ENCODE measurements around the gene WWOX.

WWOX gene

DNA sequence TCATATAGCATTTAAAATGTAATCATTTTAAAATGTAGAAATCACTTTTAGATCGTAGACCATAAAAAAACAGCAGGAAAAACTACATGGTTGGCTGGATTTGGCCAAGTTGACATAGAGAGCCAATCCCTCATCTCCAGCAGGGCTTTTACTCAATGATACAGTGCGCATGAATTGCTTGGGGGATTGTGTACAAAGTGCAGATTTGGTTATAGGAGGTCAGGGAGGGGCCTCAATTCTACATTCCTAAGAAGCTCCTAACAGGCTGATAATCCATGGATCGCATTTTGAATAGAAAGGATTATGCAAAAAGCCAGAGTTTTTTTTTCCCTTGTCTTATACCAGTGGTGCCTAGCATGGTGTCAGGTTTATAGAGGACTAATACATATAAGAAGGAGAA, 1056.0 kb downstream of the WWOX start:
- H3K27me3 ChIP-seq (replicated peaks; ENCODE audit: control insufficient read depth, insufficient read depth, low read length): no peaks in the 10 kb centered on the region
- no peaks in the 10 kb centered on the region for H3K36me3 ChIP-seq (ENCODE audit: control insufficient read depth, insufficient read depth, low read length, severe bottlenecking)
- no peak overlapping the region for H3K9ac ChIP-seq (ENCODE audit: low read length)
- no peaks in the 10 kb centered on the region for H3K4me1 ChIP-seq (ENCODE audit: control insufficient read depth, insufficient read depth, low read length)
- H3K4me3 ChIP-seq (ENCODE audit: low read length): no peak overlapping the region
- no peak for DNase-seq (ENCODE audit: low read depth)
- no peaks in the 10 kb centered on the region for H3K9me3 ChIP-seq (ENCODE audit: control insufficient read depth, low read length)

- H3K4me1 ChIP-seq (ENCODE audit: control insufficient read depth, insufficient read depth, low read length): no peaks in the 10 kb centered on the region
- H3K27me3 ChIP-seq (replicated peaks; ENCODE audit: control insufficient read depth, insufficient read depth, low read length): no peaks in the 10 kb centered on the region
- no peaks in the 10 kb centered on the region for H3K36me3 ChIP-seq (ENCODE audit: control insufficient read depth, insufficient read depth, low read length, severe bottlenecking)
- H3K9ac ChIP-seq (ENCODE audit: low read length): no peak overlapping the region
- no peaks in the 10 kb centered on the region for H3K9me3 ChIP-seq (ENCODE audit: control insufficient read depth, low read length)
- no peak overlapping the region for H3K4me3 ChIP-seq (ENCODE audit: low read length)
- DNase-seq (ENCODE audit: low read depth): no peak
These were observed 1056.5 kb downstream of the WWOX start for GRCh38 chr16:79155904-79156303.

DNA sequence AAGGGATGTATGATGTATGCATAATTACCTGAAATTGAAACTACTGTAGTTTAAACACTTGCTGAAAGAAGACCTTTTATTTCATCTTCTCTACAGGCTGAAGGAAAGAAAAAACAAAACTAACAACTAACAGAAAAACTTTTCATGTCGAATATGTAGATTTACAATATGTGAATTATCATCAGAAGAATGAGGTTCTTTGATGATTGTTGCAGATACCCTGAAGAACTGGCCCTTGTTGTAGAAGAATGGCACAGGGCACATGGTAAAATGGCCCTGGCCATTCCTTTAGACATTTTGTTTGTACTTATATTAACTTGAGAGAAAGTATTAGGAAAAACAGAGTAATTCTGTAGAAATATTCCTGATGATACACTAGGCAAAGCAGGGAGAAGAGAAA, 1057.3 kb downstream of the WWOX start:
- no peaks in the 10 kb centered on the region for H3K4me1 ChIP-seq (ENCODE audit: control insufficient read depth, insufficient read depth, low read length)

DNA sequence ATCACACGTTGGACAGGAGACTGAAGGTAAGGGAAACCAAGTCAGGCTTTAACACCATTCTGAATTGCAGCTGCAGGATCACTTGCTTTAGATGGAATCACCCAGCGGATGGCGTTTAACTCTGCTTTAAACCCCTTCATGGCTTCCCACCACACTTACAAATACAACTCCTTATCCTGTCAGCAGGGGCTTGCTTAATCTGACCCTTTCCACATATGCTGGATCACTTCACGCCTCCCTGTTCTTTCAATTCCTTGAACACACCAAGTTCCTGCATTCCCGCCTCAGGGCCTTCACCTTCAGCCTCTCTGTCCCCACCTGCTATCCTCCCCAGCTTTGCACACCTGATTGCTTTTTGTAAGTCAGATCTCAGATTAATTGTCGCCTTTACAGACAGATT, 1058.9 kb downstream of the WWOX start:
- no peaks in the 10 kb centered on the region for H3K9me3 ChIP-seq (ENCODE audit: control insufficient read depth, low read length)
- no peaks in the 10 kb centered on the region for H3K27me3 ChIP-seq (replicated peaks; ENCODE audit: control insufficient read depth, insufficient read depth, low read length)
- DNase-seq (ENCODE audit: low read depth): no peak
- H3K4me1 ChIP-seq (ENCODE audit: control insufficient read depth, insufficient read depth, low read length): no peaks in the 10 kb centered on the region
- H3K36me3 ChIP-seq (ENCODE audit: control insufficient read depth, insufficient read depth, low read length, severe bottlenecking): no peaks in the 10 kb centered on the region
- no peak overlapping the region for H3K4me3 ChIP-seq (ENCODE audit: low read length)
- no peak overlapping the region for H3K9ac ChIP-seq (ENCODE audit: low read length)

More for the DNA sequence above, 1057.3 kb downstream of the WWOX start:
- Histone ChIP-seq H3K9ac (ENCODE audit: low read length) (no peak overlapping the region), H3K36me3 (ENCODE audit: control insufficient read depth, insufficient read depth, low read length, severe bottlenecking) (no peaks in the 10 kb centered on the region), H3K9me3 (ENCODE audit: control insufficient read depth, low read length) (no peaks in the 10 kb centered on the region), H3K4me3 (ENCODE audit: low read length) (no peak overlapping the region), H3K27me3 (replicated peaks; ENCODE audit: control insufficient read depth, insufficient read depth, low read length) (no peaks in the 10 kb centered on the region)
- DNase-seq (ENCODE audit: low read depth): no peak

DNA sequence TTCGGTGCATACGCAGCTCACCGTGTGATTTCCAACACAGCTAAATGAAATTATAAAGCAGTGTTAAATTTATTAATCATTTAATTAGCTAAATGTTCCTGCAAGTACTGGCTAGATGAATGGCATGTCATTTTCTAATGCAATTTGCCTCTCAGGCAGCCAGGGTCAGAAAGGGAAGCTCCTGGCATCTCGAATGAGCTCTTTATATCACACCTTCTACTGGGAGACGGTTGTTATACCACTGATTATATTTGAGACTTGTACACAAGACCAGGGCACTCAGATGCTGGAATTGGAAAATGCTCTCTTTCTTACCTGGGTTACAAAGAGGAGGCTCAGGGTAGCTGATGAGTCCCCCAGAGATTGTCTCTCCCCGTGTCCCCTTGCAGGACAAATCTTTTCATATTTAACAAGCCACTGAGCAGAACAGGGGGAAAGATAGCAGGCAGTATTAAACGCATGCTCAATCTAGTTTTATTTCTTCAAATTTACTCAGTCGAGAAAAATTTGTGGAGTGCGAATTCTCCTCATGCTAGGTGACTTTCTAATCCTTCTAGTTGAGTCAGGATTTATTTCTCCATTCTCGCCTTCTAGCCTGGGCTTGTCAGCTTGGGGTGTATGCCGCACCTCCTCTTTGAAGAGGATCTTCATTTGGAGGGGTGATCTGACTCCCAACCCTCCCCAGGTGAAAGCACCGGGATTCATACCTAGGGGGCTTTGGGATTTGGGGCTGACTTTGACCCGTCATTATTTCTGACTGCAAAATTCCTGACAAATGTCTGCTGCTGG, 1060.0 kb downstream of the WWOX start:
- Histone ChIP-seq H3K9ac (ENCODE audit: low read length) (no peak overlapping the region), H3K36me3 (ENCODE audit: control insufficient read depth, insufficient read depth, low read length, severe bottlenecking) (no peaks in the 10 kb centered on the region), H3K27me3 (replicated peaks; ENCODE audit: control insufficient read depth, insufficient read depth, low read length) (no peaks in the 10 kb centered on the region), H3K4me3 (ENCODE audit: low read length) (no peak overlapping the region), H3K4me1 (ENCODE audit: control insufficient read depth, insufficient read depth, low read length) (peaks cover 4% of the 10 kb centered on the region), H3K9me3 (ENCODE audit: control insufficient read depth, low read length) (no peaks in the 10 kb centered on the region)
- no peak for DNase-seq (ENCODE audit: low read depth)

GRCh38 chr16:79162977-79163376, 1063.5 kb downstream of the WWOX start:
- Histone ChIP-seq H3K4me3 (ENCODE audit: low read length) (no peak overlapping the region), H3K27me3 (replicated peaks; ENCODE audit: control insufficient read depth, insufficient read depth, low read length) (no peaks in the 10 kb centered on the region), H3K9ac (ENCODE audit: low read length) (no peak overlapping the region), H3K4me1 (ENCODE audit: control insufficient read depth, insufficient read depth, low read length) (peaks cover 4% of the 10 kb centered on the region), H3K9me3 (ENCODE audit: control insufficient read depth, low read length) (peaks cover 4% of the 10 kb centered on the region), H3K36me3 (ENCODE audit: control insufficient read depth, insufficient read depth, low read length, severe bottlenecking) (no peaks in the 10 kb centered on the region)
- no peak for DNase-seq (ENCODE audit: low read depth)

- Histone ChIP-seq H3K27me3 (replicated peaks; ENCODE audit: control insufficient read depth, insufficient read depth, low read length) (no peaks in the 10 kb centered on the region), H3K36me3 (ENCODE audit: control insufficient read depth, insufficient read depth, low read length, severe bottlenecking) (no peaks in the 10 kb centered on the region), H3K9ac (ENCODE audit: low read length) (peak overlapping the region; percentile 64), H3K9me3 (ENCODE audit: control insufficient read depth, low read length) (peaks cover 5% of the 10 kb centered on the region), H3K4me1 (ENCODE audit: control insufficient read depth, insufficient read depth, low read length) (peaks cover 4% of the 10 kb centered on the region), H3K4me3 (ENCODE audit: low read length) (peak overlapping the region; percentile 53)
- no peak for DNase-seq (ENCODE audit: low read depth)
These were observed 1064.4 kb downstream of the WWOX start for GRCh38 chr16:79163691-79164387.

DNA sequence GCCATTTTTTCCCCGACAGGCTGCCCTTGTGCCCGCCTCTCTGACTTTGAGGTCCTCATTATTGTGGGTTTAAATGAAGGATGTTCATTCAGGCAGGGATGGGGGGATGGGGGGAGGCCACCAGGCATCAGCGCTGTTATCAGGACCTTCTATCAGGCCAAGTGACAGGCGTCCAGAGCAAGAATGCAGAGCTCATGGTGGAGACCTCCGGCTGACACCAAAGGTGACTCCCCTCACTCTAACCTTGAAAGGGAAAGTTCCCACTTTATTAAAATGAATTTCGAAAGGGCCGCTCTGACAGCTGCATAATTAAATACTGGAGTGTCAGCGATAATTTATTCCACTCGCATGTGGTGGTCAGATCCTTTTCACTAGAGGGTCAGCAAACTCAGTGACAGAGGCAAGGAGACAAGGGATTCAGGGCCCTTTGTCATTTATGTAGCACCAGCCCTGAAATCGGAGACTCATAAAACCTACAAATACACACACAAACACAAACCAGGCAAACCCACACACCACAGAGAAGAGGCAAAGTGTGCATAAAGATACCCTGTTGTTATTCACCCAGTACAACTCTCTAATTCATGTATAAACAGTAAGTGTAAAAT, 1065.0 kb downstream of the WWOX start:
- no peak overlapping the region for H3K9ac ChIP-seq (ENCODE audit: low read length)
- H3K4me1 ChIP-seq (ENCODE audit: control insufficient read depth, insufficient read depth, low read length): peaks cover 11% of the 10 kb centered on the region
- no peaks in the 10 kb centered on the region for H3K27me3 ChIP-seq (replicated peaks; ENCODE audit: control insufficient read depth, insufficient read depth, low read length)
- no peaks in the 10 kb centered on the region for H3K36me3 ChIP-seq (ENCODE audit: control insufficient read depth, insufficient read depth, low read length, severe bottlenecking)
- no peak for DNase-seq (ENCODE audit: low read depth)
- H3K4me3 ChIP-seq (ENCODE audit: low read length): no peak overlapping the region
- H3K9me3 ChIP-seq (ENCODE audit: control insufficient read depth, low read length): peaks cover 5% of the 10 kb centered on the region

DNA sequence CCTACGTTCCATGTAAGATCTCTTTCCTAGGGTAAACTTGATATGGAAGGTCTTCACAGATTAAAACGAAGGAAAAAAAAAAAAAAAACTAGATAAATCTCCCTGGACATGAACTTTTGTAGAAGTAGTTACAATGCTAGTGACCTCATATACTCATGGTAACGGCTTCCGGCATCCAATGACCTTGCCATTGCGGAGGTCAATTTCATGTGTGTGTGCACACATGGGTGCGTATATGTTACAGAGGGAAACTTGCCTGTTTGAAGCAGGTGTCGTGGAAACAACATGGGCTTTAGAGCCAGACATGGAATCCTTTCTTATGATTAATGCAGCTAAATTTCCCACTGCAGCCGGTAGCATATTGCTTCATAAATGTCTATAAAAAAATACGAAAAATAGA, 1065.6 kb downstream of the WWOX start:
- no peaks in the 10 kb centered on the region for H3K36me3 ChIP-seq (ENCODE audit: control insufficient read depth, insufficient read depth, low read length, severe bottlenecking)
- DNase-seq (ENCODE audit: low read depth): no peak
- peaks cover 5% of the 10 kb centered on the region for H3K9me3 ChIP-seq (ENCODE audit: control insufficient read depth, low read length)
- H3K9ac ChIP-seq (ENCODE audit: low read length): no peak overlapping the region
- H3K4me3 ChIP-seq (ENCODE audit: low read length): no peak overlapping the region
- no peaks in the 10 kb centered on the region for H3K27me3 ChIP-seq (replicated peaks; ENCODE audit: control insufficient read depth, insufficient read depth, low read length)
- peaks cover 16% of the 10 kb centered on the region for H3K4me1 ChIP-seq (ENCODE audit: control insufficient read depth, insufficient read depth, low read length)

DNA sequence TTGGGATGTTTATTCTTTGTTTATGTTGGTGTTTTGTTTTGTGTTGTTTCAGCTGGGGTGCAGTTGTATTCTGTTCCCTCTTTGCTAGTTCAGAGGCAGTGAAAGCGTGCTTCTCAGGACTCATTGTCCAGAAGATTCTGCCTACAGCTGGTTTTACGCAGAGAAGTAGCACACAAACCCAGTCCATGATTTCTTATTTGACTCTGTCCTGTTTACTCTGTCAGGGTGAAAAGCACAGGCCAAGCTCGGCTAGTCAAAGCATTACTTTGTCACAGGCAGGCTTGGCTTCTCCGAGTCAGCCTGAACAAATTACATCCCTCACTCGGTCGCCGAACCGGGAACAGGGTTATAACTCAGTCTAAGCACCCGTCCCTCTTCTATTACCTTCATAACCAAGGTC, 1066.1 kb downstream of the WWOX start:
- H3K4me1 ChIP-seq (ENCODE audit: control insufficient read depth, insufficient read depth, low read length): peaks cover 21% of the 10 kb centered on the region
- H3K27me3 ChIP-seq (replicated peaks; ENCODE audit: control insufficient read depth, insufficient read depth, low read length): no peaks in the 10 kb centered on the region
- no peaks in the 10 kb centered on the region for H3K36me3 ChIP-seq (ENCODE audit: control insufficient read depth, insufficient read depth, low read length, severe bottlenecking)
- no peak overlapping the region for H3K9ac ChIP-seq (ENCODE audit: low read length)
- no peak for DNase-seq (ENCODE audit: low read depth)
- H3K4me3 ChIP-seq (ENCODE audit: low read length): no peak overlapping the region
- peaks cover 5% of the 10 kb centered on the region for H3K9me3 ChIP-seq (ENCODE audit: control insufficient read depth, low read length)

DNA sequence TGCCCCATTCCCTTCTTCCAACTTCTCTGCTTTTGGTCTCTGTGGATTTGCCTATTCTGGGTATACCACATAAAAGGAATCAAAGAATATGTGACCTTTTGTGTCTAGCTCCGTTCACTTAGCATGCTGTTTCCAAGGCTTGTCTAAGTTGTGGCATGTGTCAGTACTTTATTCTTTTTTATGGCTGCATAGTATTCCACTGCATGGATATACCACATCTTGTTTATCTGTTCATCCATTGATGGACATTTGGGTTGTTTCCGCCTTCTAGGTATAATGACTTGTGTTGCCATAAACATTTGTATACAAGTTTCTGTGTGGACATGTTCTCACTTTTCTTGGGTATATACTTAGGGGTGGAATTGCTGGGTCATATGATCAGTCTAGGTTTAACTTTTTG, 1068.4 kb downstream of the WWOX start:
- Histone ChIP-seq H3K27me3 (replicated peaks; ENCODE audit: control insufficient read depth, insufficient read depth, low read length) (no peaks in the 10 kb centered on the region), H3K4me1 (ENCODE audit: control insufficient read depth, insufficient read depth, low read length) (peaks cover 31% of the 10 kb centered on the region), H3K4me3 (ENCODE audit: low read length) (no peak overlapping the region), H3K9me3 (ENCODE audit: control insufficient read depth, low read length) (peaks cover 5% of the 10 kb centered on the region), H3K36me3 (ENCODE audit: control insufficient read depth, insufficient read depth, low read length, severe bottlenecking) (no peaks in the 10 kb centered on the region), H3K9ac (ENCODE audit: low read length) (no peak overlapping the region)
- DNase-seq (ENCODE audit: low read depth): no peak
